ENCODE measurements around the gene RGS3. TPM values are rescaled to one million over a fixed set of nuclear protein-coding genes. Genes with fewer than 3 reads are reported as not detected.

The RGS3 gene
- total and polyA plus RNA-seq, 10 of the 15 experiments (the other 5 are each of a cell fraction or from before 2014, with no cell fraction given) = 2.9 to 138 (median 28.8) TPM

GRCh38 chr9:113504725-113505590, 41.4 kb downstream of the RGS3 start:
- Histone ChIP-seq H3K4me1 (ENCODE audit: control insufficient read depth, insufficient read depth, low read length) (peaks cover 14% of the 10 kb centered on the region), H3K27ac (ENCODE audit: control insufficient read depth, insufficient read depth) (no peak overlapping the region), H3K9ac (ENCODE audit: control insufficient read depth, insufficient read depth, low read length) (no peak overlapping the region), H3K79me2 (ENCODE audit: control insufficient read depth, insufficient read depth, low read length) (no peaks in the 10 kb centered on the region), H3K9me3 (replicated peaks; ENCODE audit: control insufficient read depth, insufficient read depth, low read length) (no peaks in the 10 kb centered on the region), H2AFZ (ENCODE audit: control insufficient read depth, low read depth, low read length) (no peak overlapping the region), H3K4me2 (ENCODE audit: control insufficient read depth, insufficient read depth) (no peak overlapping the region), H4K20me1 (ENCODE audit: control insufficient read depth, insufficient read depth) (no peaks in the 10 kb centered on the region), H3K4me3 (no peak overlapping the region), H3K36me3 (ENCODE audit: control insufficient read depth in 2 of 2, insufficient read depth in 2 of 2, low read length in 1 of 2) (no peaks in the 10 kb centered on the region), H3K27me3 (replicated peaks in 1 of 2; ENCODE audit: control insufficient read depth in 2 of 2, insufficient read depth in 2 of 2, low read length in 1 of 2) (no peaks in the 10 kb centered on the region)
- ChIA-PET SMC1A (ENCODE audit: uncharacterized antibody, unreplicated experiment) (interaction anchor here (0.6 to 4.1 kb wide), 3 partner anchors 12 to 46 kb away, joined by 3 to 16 read pairs (median 3); no protein-coding TSS in a partner anchor), POLR2A (interaction anchor here (1.0 kb wide), 1 partner anchor 74 kb away, joined by 3 read pairs; no protein-coding TSS in a partner anchor), CTCF (no interaction called here), RAD21 (ENCODE audit: unreplicated experiment) (interaction anchor here (1.4 kb wide), 1 partner anchor 10 kb away, joined by 3 read pairs; no protein-coding TSS in a partner anchor)
- no peak for ATAC-seq
- DNase-seq (ENCODE audit: low read depth, low spot score) = no peak
- intact Hi-C loops (cut with micrococcal nuclease; ENCODE audit: unreplicated experiment) (no loop called here), in situ Hi-C loops (cut with MboI) (no loop called here)
- 94% methylated on average over 9 of the region's 9 CpGs for WGBS (ENCODE audit: insufficient coverage, insufficient replicate concordance, low lambda C conversion rate, missing lambda C conversion rate)
- BruUV-seq (replicated peaks) = no TSS peak
- peak; percentile 85 for FAIRE-seq
- TF ChIP-seq SMAD1 (IDR thresholded peaks at IDR 0.05; ENCODE audit: low read depth, partially characterized antibody) (no peak), RB1 (IDR thresholded peaks at IDR 0.05; ENCODE audit: borderline replicate concordance) (no peak), NFIC (IDR thresholded peaks at IDR 0.05; ENCODE audit: low read depth, low read length) (no peak), STAT3 (IDR thresholded peaks at IDR 0.05; ENCODE audit: low read depth, low read length) (no peak), MYC (IDR thresholded peaks at IDR 0.05; ENCODE audit: insufficient read depth, insufficient read length, insufficient replicate concordance, low read length, severe bottlenecking) (no peak), WRNIP1 (IDR thresholded peaks at IDR 0.05; ENCODE audit: borderline replicate concordance, low read depth, low read length) (no peak), BRCA1 (IDR thresholded peaks at IDR 0.05; ENCODE audit: low read depth, low read length) (no peak), TBL1XR1 (IDR thresholded peaks at IDR 0.05; ENCODE audit: low read depth, low read length) (no peak), ZBED1 (IDR thresholded peaks at IDR 0.05; ENCODE audit: borderline replicate concordance) (no peak), SIX5 (IDR thresholded peaks at IDR 0.05; ENCODE audit: low read depth, low read length, severe bottlenecking) (no peak), NFYA (IDR thresholded peaks at IDR 0.05; ENCODE audit: borderline replicate concordance, low read depth, low read length) (no peak), PAX8 (IDR thresholded peaks at IDR 0.05) (no peak), CTCF (IDR thresholded peaks at IDR 0.05 in 2 of 3, conservative IDR thresholded peaks at IDR 0.05 in 1 of 3; ENCODE audit: control insufficient read depth in 2 of 3, extremely low read depth in 1 of 3, insufficient read depth in 1 of 3, low read depth in 3 of 3, low read length in 3 of 3) (no peak), PRDM15 (CRISPR knock-in tag; IDR thresholded peaks at IDR 0.05) (no peak), SMAD5 (IDR thresholded peaks at IDR 0.05; ENCODE audit: low read depth) (no peak), SMARCA5 (IDR thresholded peaks at IDR 0.05) (no peak), HDGF (IDR thresholded peaks at IDR 0.05) (no peak), JUND (IDR thresholded peaks at IDR 0.05; ENCODE audit: low read depth, low read length) (no peak), DPF2 (IDR thresholded peaks at IDR 0.05) (no peak)

Data from GM12878 (cell line).